C4-2B (cell line): ENCODE measurements around the gene TMSB4X.
"Not testable (repeated sequence)": the region's sequence is repeated elsewhere in the genome, so short reads cannot be mapped to it uniquely, and the experiment has no call there.

ENCODE experiments used
- H3K27ac ChIP-seq: fragments of 450-650 bp; 2 replicates; pipeline ENCODE4 v1.5.1; 2017
- ZFX ChIP-seq: fragments of 450-650 bp; IDR thresholded peaks from 2 replicates; pipeline ENCODE4 v1.6.1; 2017
- TF ChIP-seq, protein P1 (sequence below): fragments of 450-650 bp; conservative IDR thresholded peaks from 2 replicates; pipeline ENCODE4 v1.5.1; 2017; ENCODE audit warnings: mild to moderate bottlenecking

The TMSB4X gene

DNA sequence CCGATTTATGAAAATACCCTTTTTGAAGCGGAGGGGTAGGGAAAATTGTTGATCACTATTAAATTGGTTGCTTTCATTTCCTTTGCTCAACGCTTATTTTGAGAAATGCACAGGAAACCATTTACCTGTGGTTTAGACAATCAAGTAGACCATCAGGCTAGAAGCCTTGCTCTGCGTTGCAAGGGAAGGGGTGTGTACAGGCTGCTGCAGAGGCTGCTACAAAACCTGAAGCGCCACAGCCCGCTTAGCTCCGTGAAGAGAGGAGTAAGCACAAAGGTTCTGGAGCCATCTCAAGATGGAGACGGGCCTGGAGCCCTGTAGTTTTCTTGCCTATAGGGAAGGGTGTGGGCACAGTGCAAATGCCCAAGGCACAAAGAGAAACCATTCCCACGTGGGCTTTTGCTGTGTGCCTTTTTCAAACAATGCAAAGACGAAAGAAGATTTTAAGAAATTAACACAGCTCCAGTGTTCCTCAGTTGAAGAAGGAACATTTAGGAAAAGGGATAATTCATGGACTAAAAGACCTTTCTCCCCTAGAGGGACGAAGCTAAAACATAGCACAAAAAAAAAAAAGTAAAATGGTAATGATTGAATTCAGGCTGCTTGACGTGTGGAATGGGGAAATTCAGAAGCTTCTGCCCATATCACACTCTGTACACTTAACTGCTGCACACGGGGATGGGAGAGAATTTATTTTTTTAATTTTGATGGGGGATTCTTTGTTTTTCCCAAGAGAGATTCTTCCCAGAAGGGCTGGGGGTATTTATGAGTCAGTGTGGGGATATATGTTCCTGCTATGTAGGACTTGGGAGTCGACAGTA, 3.5 kb downstream of the TMSB4X start:
- no peak for TF ChIP-seq ZFX
- TF ChIP-seq, protein P1, sequence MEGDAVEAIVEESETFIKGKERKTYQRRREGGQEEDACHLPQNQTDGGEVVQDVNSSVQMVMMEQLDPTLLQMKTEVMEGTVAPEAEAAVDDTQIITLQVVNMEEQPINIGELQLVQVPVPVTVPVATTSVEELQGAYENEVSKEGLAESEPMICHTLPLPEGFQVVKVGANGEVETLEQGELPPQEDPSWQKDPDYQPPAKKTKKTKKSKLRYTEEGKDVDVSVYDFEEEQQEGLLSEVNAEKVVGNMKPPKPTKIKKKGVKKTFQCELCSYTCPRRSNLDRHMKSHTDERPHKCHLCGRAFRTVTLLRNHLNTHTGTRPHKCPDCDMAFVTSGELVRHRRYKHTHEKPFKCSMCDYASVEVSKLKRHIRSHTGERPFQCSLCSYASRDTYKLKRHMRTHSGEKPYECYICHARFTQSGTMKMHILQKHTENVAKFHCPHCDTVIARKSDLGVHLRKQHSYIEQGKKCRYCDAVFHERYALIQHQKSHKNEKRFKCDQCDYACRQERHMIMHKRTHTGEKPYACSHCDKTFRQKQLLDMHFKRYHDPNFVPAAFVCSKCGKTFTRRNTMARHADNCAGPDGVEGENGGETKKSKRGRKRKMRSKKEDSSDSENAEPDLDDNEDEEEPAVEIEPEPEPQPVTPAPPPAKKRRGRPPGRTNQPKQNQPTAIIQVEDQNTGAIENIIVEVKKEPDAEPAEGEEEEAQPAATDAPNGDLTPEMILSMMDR, result no peak
- no peak overlapping the region for H3K27ac ChIP-seq

DNA sequence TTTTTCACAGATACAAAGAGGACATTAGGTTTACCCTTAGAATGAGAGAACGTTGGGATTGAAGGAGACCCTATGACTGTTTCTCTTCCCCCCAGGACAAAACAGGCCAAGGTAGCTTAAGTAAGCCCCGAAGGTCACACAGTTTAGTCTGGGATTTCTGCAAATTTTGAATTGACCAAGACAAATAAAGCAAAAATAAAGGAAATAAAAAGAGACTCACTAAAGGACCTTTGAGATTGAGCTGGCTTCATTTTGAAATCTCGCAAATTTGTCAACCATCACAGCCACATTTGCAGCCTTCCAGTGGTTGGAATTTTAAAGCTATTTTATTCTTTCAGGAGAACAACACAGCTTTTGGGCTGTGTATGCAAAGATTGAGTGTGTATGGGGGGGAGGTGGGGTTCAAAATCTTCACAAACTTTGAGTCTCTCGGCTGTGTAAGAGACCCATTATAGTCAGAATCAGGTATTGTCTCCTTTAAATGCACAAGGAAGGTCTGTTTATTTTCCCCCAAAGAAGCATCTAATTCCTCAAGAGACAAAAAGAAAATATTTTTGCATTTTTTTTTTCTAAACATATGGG, 4.2 kb downstream of the TMSB4X start:
- TF ChIP-seq, protein P1, result no peak
- no peak for TF ChIP-seq ZFX
- no peak overlapping the region for H3K27ac ChIP-seq

DNA sequence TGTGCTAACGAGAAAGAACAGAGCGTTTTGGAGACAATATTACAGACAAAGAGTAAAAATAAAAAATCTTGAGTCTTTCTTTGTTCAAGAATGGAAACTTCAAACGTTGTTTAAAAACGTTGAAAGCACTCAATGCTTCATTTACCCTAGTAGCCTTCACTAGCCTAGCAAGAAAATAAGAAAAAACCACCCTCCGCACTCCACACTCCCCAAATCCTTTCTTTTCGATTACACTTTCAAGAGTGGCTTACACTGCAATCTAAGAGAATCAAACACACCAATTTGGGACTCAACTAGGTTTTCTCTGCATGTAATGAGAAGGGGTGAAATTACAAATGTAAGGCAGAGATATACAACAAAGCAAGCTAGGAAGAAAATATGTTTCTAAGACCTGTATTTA, 4.7 kb downstream of the TMSB4X start:
- H3K27ac ChIP-seq, result no peak overlapping the region
- TF ChIP-seq, protein P1, result no peak
- no peak for TF ChIP-seq ZFX

DNA sequence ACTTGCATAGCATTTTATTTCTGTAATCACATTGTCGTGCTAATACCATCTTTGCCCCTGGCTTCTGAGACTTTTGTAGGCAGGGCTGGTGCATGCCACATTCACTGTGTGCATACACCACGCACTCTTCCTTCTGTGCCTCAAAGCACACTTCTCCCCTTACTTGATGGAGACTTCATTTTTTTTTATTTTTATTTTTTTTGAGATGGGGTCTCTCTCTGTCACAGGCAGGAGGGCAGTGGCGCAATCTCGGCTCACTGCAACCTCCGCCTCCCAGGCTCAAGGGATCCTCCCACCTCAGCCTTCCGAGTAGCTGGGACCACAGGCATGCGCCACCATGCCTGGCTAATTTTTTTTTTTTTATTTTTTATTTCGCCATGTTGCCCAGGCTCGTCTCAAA, 5.1 kb downstream of the TMSB4X start:
- not testable (repeated sequence) for H3K27ac ChIP-seq

DNA sequence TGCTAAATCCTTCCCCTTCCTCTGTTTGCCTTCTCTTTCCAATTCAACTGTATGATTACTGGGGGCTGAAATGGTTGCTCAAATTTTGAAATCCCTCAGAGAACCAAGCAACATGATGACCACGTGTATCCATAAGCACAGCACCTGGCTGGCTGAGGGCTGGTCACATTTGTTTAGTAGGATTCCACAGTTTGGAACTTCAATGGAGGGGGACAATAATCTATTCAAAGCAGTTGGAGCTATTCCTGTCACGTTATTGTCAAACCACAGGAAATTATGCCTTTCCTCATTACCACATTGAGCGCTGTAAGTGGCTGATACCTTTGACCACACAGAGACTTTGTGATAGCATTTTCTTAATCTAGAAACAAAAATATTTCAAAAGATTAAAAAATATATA, 7.0 kb downstream of the TMSB4X start:
- TF ChIP-seq ZFX, result no peak
- TF ChIP-seq, protein P1, result no peak
- H3K27ac ChIP-seq, result no peak overlapping the region

DNA sequence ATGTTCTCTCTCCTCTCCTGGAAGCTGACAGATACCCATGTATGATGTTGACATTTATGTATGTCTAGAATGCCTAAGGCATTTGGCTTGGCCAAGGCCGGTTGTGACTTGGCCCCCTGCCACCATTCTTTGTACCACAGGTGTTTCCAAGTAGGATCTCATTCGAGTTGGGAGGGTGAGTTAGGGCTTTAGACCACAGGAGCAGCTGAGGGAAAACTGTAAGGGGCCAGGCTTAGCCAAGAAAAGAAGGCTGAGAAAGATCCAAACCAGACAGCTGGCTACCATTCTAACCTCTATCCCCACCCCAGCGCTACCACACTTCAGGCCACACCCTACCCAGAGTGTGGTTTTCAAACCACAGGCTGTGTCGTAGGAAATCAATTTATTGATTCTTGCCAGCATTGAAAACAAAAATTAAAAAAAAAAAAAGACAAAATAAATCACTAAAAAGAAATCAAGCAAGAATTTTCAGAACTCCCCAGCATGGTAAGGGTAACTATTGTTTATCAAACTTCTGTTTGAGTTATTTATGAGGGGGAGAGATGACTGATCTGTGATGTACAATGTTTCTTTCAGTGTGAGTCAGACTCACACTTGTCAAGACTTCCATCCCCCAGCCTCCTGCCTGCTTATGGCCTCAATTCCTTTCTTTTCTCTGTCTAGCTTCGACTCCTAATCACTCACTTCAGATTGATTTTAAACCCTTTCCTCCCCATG, 9.9 kb downstream of the TMSB4X start:
- TF ChIP-seq, protein P1, result no peak
- no peak for TF ChIP-seq ZFX
- H3K27ac ChIP-seq, result no peak overlapping the region

DNA sequence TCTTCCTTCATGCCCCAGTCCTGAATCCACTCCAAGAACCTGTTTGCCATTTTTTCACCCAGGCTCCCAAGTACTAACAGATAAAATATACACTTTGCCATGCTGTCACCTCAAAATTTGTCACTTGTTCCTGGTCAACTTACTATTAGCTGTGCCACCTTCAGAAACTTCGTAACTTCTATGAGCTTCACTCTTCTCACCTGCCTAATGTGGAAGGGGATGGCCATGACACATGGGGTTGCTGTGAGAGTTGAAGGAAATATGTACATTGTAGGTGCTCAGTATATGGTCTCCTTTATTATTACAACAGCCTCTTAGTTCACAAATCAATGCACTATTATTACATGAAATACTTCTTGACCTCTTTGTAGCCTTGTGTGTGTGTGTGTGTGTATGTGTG, 10.4 kb downstream of the TMSB4X start:
- TF ChIP-seq ZFX, result no peak
- TF ChIP-seq, protein P1, result no peak
- H3K27ac ChIP-seq, result no peak overlapping the region
